Measurements from ENCODE around the gene PTGR3.

- TF ChIP-seq POLR2A (IDR thresholded peaks at IDR 0.05) (no peak), CTCF (IDR thresholded peaks at IDR 0.05) (no peak)
Observed at GRCh38 chr18:75244351-75245313, 35.7 kb upstream of the PTGR3 start.
